Esophagus muscularis mucosa (tissue), 4 donors: ENCODE results near the gene BPIFB6. TPM values are rescaled to one million over a fixed set of nuclear protein-coding genes. Genes with fewer than 3 reads are reported as not detected.

Source experiments
- DNase-seq: peaks from one replicate; pipeline ENCODE4 v3.0.0-alpha.2; 2017; ENCODE audit errors: extremely low spot score
- H3K27ac ChIP-seq, 4 donors: fragments of 200-600 bp; sonication (generic); replicated peaks in 1 of 4; 1 replicate in 3 of 4; 2 replicates in 1 of 4; pipeline ENCODE4 v1.5.1; 2016 to 2019; ENCODE audit warnings: mild to moderate bottlenecking in 1 of 4
- H3K27me3 ChIP-seq, 4 donors: fragments of 200-600 bp; sonication (generic); one replicate each; pipeline versions ENCODE4 v1.5.1 to v1.6.0; 2016 to 2019
- H3K36me3 ChIP-seq, 4 donors: fragments of 200-600 bp; sonication (generic); one replicate each; pipeline ENCODE4 v1.5.1; 2016 to 2019
- H3K4me1 ChIP-seq, 4 donors: fragments of 200-600 bp; sonication (generic); one replicate each; pipeline ENCODE4 v1.5.1; 2016 to 2019
- H3K4me3 ChIP-seq, 4 donors: fragments of 200-600 bp; sonication (generic); 1 replicate in 2 of 4; 2 replicates in 2 of 4; pipeline ENCODE4 v1.5.1; 2016 to 2019; ENCODE audit warnings: mild to moderate bottlenecking in 4 of 4, moderate library complexity in 1 of 4
- H3K9me3 ChIP-seq, 4 donors: fragments of 200-600 bp; sonication (generic); 1 replicate in 3 of 4; 2 replicates in 1 of 4; pipeline ENCODE4 v1.5.1; 2016 to 2019
- CTCF ChIP-seq, 3 experiments: fragments of 200-600 bp in 2 of 3; fragments of 450-650 bp in 1 of 3; sonication (generic) in 2 of 3; IDR thresholded peaks; one replicate each; pipeline ENCODE4 v1.5.1; 2017 to 2019; ENCODE audit warnings: antibody characterized with exemption in 3 of 3, mild to moderate bottlenecking in 2 of 3, moderate library complexity in 1 of 3
- EP300 ChIP-seq: sonication (generic); formaldehyde crosslinking; IDR thresholded peaks from one replicate; pipeline ENCODE4 v1.6.1; 2017; ENCODE audit warnings: antibody characterized with exemption
- POLR2A ChIP-seq: fragments of 450-650 bp; IDR thresholded peaks from one replicate; pipeline ENCODE4 v1.6.1; 2017; ENCODE audit warnings: antibody characterized with exemption, moderate library complexity, mild to moderate bottlenecking, low read depth
- POLR2AphosphoS5 ChIP-seq, 2 donors: sonication (generic); formaldehyde crosslinking; IDR thresholded peaks; one replicate each; pipeline ENCODE4 v1.6.1; 2017; ENCODE audit warnings: antibody characterized with exemption in 2 of 2
- WGBS: methylation state at CpG from one replicate; pipeline ENCODE4 v1.1.5; 2018; 5-methylcytosine and 5-hydroxymethylcytosine counted together
- intact Hi-C: fragments of 100-400 bp; cut with DNase I; formaldehyde crosslinking; loops from one replicate; pipeline ENCODE4 v1.15.1; 2023
- total RNA-seq, 4 donors: library from RNA; depleted of rRNA; stranded (reverse); fragments of >200 nt; gene quantifications; one replicate each; pipeline versions ENCODE4 v1.1.0 to v1.2.1, GENCODE V29; 2016

BPIFB6 gene
- total RNA-seq, 4 donors from 2014 or later, result not detected

DNA sequence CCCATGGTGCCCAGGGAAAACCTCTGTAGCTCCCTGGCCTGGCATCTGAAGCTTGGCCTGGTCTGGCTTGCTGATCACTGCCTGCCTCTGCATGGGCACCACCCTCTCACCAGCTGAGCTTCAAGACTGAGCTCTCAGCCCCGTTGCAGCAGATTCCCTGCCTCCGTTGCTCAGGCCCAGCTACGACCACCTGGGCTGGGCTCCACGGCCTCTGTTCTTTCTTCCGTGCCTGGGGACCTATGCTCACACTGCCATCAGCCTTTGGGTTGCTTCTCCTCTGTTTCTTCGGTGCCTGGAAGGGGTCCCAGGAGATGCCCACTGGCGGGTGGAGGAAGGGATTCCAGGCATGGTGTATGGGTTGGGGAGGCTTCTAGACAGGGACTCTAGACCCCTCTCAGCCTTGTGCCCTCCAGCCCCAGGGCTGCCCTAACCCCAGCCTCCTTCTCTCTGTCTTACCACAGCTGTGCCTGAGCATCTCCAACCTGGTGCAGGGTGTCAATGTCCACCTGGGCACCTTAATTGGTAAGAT, 14.8 kb upstream of the BPIFB6 start:
- TF ChIP-seq POLR2AphosphoS5 (IDR thresholded peaks at IDR 0.05) (no peak), EP300 (no peak), CTCF (IDR thresholded peaks at IDR 0.05) (no peak), POLR2A (no peak)
- WGBS, result 75% methylated on average over 7 of the region's 7 CpGs
- no peak for DNase-seq
- Histone ChIP-seq H3K9me3 (no peaks in the 10 kb centered on the region), H3K27ac (no peak overlapping the region), H3K4me3 (no peak overlapping the region), H3K27me3 (peaks cover 0 to 43% (median 0%) of the 10 kb centered on the region in 4 donors), H3K36me3 (no peaks in the 10 kb centered on the region), H3K4me1 (no peaks in the 10 kb centered on the region)
- intact Hi-C loops, result no loop called here

DNA sequence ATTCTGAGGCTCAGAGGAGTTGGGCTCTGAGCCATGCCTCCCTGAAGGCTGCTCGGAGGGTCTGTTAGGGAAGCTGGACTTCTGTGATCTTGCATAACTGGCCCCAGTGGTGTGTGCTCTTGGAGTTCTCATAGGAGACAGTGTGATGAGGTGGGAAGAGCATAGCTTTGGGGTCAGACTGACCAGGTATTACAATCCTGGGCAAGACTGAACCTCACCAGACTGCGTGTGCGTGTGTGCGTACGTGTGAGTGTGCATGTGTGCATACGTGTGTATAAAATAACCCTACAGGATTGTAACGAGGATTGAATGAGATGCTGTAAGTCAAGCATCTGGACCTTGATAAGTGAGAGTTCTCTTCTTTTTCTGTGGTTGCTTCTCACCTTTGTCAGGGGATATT, 13.9 kb upstream of the BPIFB6 start:
- 89% methylated on average over 6 of the region's 7 CpGs for WGBS
- Histone ChIP-seq H3K27me3 (peaks cover 0 to 34% (median 0%) of the 10 kb centered on the region in 4 donors), H3K36me3 (no peaks in the 10 kb centered on the region), H3K4me3 (no peak overlapping the region), H3K27ac (no peak overlapping the region), H3K4me1 (no peaks in the 10 kb centered on the region), H3K9me3 (no peaks in the 10 kb centered on the region)
- no peak for TF ChIP-seq POLR2AphosphoS5 (IDR thresholded peaks at IDR 0.05)
- TF ChIP-seq CTCF (IDR thresholded peaks at IDR 0.05), result no peak
- TF ChIP-seq EP300, result no peak
- TF ChIP-seq POLR2A, result no peak
- intact Hi-C loops, result no loop called here
- DNase-seq, result no peak

DNA sequence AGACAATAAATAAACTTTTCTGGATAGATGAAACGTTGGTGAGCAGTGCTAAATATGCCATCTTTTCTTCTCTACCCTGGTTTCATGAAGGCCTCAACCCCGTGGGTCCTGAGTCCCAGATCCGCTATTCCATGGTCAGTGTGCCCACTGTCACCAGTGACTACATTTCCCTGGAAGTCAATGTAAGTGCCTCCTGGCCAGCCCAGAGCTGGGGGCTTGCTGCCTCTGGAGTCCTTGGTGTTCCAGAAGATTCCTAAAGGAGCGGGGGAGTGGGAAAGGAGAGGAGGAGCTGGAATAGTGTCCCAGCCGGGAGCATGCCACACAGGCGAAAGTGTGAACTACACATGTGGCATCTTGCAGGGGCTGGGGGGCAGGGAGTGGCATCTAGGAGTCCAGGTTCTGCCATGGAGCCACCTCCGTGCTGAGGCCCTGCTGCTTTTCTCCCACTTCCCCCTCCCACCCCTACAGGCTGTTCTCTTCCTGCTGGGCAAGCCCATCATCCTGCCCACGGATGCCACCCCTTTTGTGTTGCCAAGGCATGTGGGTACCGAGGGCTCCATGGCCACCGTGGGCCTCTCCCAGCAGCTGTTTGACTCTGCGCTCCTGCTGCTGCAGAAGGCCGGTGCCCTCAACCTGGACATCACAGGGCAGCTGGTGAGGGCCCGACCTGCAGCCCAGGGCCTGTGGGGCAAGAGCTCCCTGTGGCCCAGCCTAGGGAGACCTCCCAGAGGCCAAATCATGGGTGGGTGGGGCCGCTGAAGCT, 13.1 kb upstream of the BPIFB6 start:
- WGBS, result 50% methylated on average over 10 of the region's 14 CpGs
- Histone ChIP-seq H3K27me3 (peaks cover 0 to 29% (median 0%) of the 10 kb centered on the region in 4 donors), H3K36me3 (no peaks in the 10 kb centered on the region), H3K4me1 (no peaks in the 10 kb centered on the region), H3K27ac (no peak overlapping the region), H3K9me3 (no peaks in the 10 kb centered on the region), H3K4me3 (no peak overlapping the region)
- intact Hi-C loops, result no loop called here
- no peak for DNase-seq
- TF ChIP-seq CTCF (IDR thresholded peaks at IDR 0.05) (no peak), EP300 (no peak), POLR2A (no peak), POLR2AphosphoS5 (IDR thresholded peaks at IDR 0.05) (no peak)

GRCh38 chr20:33019465-33020277, 11.8 kb upstream of the BPIFB6 start:
- no peak for DNase-seq
- TF ChIP-seq EP300 (no peak), POLR2A (no peak), POLR2AphosphoS5 (IDR thresholded peaks at IDR 0.05) (no peak), CTCF (IDR thresholded peaks at IDR 0.05) (no peak)

More at GRCh38 chr20:33019465-33020277, 11.8 kb upstream of the BPIFB6 start:
- no peaks in the 10 kb centered on the region for H3K36me3 ChIP-seq
- H3K4me3 ChIP-seq, result no peak overlapping the region
- no peaks in the 10 kb centered on the region for H3K9me3 ChIP-seq
- intact Hi-C loops, result no loop called here
- WGBS, result 91% methylated on average over 15 of the region's 23 CpGs
- H3K4me1 ChIP-seq, result no peaks in the 10 kb centered on the region
- H3K27me3 ChIP-seq, result peaks cover 0 to 15% (median 0%) of the 10 kb centered on the region in 4 donors
- H3K27ac ChIP-seq, result no peak overlapping the region
